ENCODE results near the gene ANKRD40. TPM values are rescaled to one million over a fixed set of nuclear protein-coding genes. Genes with fewer than 3 reads are reported as not detected.

Gene ANKRD40
- total RNA-seq, 1 donor from 2014 or later = 32.5 TPM

DNA sequence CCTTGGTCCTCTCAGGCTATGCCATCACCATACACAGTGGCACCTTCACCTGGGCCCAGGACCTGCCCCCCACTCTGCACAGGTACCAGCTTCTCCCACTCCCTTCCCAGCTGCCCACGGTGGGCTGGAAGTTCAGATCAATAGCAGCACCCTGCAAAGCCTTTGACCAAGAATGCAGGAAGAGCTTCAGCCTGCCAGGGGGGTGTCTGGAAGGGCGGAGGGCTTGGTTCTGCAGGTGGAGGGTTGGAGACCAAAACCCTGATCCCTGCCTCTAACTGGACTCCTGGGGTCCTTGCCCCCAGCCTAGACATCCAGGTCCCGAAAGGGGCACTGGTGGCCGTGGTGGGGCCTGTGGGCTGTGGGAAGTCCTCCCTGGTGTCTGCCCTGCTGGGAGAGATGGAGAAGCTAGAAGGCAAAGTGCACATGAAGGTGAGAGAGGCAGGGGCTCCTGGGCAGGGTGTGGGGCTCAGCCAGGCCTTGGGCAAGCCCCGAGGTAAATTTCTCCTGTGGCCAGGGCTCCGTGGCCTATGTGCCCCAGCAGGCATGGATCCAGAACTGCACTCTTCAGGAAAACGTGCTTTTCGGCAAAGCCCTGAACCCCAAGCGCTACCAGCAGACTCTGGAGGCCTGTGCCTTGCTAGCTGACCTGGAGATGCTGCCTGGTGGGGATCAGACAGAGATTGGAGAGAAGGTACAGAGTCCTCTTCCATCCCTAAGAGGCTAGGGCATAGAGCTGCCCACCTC, 38.7 kb downstream of the ANKRD40 start:
- no peak for DNase-seq (ENCODE audit: low read depth in 2 of 2)

DNA sequence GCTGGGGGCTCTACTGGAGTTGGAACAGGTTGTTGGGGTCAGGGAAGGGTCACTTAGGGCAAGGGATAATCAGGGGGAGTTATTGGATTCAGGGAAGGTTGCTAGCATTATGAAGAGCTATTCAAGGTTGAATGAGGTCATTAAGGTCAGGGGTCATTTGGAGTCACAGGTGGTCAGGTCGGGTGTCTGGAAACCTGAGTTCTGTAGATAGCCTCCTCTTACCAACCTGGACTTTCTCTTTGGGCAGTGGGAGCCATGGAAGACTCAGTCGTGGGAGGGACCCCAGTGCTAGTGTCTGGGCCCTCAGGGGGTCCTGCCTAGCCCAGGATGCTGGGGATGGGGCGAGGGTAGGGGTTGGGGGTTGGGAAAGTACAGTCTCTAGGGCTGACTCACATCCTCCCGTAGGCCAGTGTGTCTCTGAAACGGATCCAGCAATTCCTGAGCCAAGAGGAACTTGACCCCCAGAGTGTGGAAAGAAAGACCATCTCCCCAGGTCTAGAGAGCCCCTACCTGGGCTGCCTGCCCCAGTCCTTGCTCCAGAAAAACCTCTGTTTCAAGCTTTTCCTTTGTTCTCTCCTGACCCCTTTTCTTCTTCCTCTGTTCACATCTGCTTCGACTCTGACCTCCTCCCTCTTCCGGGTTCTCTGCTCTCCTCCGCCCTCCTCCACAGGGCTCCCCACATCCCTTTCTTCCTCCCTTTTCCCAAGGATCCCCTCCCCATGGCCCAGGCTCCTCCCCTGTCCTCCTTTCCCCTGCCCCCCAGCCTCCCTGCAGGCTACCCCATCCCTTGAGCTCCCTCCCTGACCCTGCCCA, 39.5 kb downstream of the ANKRD40 start:
- DNase-seq (ENCODE audit: low read depth in 2 of 2) = peak; percentile 43 to 57

DNA sequence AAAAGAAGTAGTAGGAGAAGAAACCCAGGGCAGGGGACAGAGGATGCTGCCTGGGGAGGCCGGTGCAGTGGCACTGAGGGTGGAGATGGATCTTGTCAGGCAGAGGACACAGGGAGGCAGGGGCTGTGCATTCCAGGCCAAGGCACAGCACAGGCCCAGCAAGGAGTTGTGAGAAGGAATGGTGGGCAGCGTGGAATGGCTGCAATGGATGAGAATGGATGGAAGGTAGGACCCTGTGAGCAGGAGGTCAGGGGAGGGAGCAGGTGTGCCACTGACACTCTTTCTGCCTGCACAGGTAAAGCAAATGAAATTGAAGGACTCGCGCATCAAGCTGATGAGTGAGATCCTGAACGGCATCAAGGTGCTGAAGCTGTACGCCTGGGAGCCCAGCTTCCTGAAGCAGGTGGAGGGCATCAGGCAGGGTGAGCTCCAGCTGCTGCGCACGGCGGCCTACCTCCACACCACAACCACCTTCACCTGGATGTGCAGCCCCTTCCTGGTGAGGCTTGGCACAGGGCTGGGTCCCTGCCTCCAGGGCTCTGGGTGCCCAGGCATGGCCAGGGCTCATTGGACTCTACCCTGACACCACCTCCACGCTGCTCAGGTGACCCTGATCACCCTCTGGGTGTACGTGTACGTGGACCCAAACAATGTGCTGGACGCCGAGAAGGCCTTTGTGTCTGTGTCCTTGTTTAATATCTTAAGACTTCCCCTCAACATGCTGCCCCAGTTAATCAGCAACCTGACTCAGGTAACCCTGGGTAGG, 40.3 kb downstream of the ANKRD40 start:
- DNase-seq (ENCODE audit: low read depth in 2 of 2) = no peak

DNA sequence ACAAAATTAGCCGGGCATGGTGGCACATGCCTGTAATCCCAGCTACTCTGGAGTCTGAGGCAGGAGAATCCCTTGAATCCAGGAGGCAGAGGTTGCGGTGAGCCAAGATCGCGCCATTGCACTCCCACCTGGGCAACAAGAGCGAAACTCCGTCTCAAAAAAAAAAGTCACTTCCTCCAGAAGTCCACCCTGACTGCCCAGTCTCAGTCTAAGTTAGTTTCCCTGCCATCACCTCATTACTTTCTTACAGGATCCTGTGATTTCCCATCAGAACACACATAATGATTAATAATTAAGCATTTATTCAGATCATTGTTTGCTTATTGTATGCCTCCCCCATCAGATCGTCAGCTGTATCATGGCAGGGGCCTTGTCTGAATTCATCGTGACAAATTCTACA, 41.4 kb downstream of the ANKRD40 start:
- no peak for DNase-seq (ENCODE audit: low read depth in 2 of 2)

DNA sequence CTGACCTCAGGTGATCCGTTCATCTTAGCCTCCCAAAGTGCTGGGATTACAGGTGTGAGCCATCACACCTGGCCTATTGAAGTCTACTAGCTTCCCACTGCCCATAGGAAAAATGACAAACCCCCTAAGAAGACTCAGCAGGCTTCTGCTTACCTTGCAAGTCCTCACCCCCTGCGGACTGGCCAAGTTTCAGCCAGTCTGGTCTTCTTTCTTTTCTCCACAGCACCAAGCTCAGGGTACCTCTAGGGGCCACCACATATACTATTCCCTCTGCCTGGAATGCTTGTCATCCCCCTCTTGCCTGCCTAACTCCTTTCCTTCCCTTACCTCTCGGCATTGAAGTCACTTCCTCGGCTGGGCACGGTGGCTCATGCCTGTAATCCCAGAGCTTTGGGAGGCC, 41.9 kb downstream of the ANKRD40 start:
- no peak for DNase-seq (ENCODE audit: low read depth in 2 of 2)

DNA sequence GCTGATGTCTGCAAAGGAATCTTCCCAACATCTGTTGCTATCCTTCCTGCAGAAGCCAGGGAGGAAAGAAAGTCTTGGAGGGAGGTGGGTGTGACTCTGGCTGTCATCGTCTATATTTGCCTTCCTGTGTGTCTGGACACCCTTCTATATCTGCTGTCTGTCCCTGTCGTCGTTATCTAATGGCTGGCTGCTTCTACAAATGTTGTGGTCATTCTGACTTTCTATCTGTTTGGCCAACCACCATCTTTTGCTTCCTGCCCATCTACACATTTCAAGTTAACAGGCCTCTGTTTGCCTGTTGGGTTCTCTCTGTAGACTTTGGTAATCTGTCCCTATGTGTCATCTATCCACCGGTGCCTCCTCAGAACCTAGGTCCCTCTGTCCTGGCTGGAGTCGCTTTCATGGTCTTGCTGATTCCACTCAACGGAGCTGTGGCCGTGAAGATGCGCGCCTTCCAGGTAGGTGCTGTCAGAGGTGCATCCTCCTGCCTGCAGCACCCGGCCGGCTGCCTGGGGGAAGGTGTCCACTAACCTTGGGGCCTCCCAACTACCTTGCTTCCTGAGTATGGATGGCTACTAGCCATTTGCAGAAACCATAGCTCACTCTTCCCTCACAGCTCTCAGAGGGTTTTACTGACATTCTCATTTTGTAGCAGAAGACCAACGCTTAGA, 42.8 kb downstream of the ANKRD40 start:
- no peak for DNase-seq (ENCODE audit: low read depth in 2 of 2)

DNA sequence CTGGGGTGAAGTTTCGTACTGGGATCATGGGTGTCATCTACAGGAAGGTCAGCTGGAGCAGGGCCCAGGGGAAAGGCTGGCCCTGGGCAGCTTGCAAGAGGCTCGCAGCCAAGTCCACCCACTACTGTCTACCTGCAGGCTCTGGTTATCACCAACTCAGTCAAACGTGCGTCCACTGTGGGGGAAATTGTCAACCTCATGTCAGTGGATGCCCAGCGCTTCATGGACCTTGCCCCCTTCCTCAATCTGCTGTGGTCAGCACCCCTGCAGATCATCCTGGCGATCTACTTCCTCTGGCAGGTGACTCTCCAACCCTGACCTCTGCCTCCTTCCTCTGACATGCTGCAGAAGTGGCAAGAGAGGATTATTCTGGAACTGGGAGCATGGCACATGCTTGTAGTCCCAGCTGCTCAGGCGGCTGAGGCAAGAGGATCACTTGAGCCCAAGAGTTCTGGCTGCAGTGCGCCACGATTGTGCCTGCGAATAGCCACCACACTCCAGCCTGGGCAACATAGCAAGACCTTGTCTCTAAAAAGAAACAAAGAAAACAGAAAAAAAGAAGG, 43.8 kb downstream of the ANKRD40 start:
- no peak for DNase-seq (ENCODE audit: low read depth in 2 of 2)

DNA sequence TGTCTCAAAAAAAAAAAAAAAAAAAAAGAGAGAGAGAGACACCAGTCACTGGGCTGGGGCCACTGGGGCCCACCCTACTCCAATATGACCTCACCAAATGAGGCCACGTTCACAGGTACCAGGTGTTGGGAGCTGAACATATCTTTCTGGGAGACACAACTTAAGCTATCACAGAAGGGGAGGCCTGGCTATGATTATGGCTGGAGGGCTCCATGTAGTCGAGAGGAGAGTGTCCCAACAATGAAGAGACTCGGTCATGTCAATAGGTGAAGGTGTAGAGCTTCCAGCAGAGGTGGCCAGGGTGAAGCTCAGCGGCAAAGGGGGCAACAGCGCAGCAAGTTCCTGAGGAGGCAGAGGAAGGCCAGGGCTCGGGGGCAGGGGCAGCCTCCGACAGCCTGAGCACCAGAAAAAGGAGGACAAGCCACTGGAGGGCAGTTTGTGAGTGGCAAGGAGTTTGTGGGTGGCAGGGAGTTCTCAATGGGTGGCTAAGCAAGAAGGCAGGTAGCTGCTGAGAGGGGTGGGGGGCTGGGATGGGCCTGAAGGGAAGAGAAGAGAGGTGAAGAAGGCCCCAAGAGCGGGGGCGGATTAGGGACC, 45.0 kb downstream of the ANKRD40 start:
- no peak for DNase-seq (ENCODE audit: low read depth in 2 of 2)

DNA sequence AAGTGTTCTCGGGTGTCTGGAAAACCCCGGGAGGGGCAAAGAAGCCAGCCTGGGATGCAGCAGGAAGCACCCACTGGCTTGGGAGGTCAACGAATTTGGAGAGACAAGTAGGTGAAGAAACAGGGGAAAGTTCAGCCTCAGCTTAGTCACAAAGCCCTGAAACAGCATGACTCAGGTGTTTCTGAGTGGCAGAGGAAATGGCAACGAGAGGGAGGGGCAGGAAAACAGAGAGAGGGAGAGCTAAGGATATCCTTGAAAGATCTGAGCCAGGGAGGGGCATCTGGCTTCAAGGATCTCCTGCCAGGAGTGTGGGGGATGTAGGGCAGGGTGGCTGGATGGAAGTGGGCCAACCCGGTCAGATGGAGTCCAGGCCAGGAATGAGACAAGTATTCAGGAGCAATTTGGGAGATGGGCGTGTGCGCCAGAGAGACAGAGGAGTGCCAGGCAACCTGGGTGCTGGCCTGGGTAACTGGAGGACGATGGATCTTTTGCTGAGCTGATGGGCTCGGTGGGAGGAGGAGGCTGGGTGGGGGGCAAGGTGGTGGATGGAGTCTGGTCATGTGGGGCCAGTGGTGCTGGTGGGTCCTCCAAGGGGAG, 45.8 kb downstream of the ANKRD40 start:
- peak; percentile 77 to 82 for DNase-seq (ENCODE audit: low read depth in 2 of 2)

DNA sequence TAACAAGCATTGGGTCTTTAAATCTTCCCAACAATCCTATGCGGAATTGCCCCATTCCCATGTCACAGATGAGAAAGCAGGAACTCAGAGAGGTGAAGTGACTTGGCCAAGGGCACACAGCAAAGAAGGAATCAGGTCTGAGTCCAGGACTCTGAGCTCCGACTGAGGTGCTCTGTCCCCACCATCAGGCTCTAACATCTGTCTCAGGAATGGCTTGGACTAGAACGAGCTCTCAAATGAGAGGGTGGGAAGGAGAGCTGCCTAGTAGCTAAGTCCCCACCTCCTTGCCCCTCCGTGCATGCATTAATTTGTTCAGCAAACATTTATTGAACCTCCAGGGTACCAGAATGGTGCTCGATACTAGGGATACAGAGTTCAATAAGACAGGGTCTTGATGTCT, 46.4 kb downstream of the ANKRD40 start:
- DNase-seq (ENCODE audit: low read depth in 2 of 2) = no peak

DNA sequence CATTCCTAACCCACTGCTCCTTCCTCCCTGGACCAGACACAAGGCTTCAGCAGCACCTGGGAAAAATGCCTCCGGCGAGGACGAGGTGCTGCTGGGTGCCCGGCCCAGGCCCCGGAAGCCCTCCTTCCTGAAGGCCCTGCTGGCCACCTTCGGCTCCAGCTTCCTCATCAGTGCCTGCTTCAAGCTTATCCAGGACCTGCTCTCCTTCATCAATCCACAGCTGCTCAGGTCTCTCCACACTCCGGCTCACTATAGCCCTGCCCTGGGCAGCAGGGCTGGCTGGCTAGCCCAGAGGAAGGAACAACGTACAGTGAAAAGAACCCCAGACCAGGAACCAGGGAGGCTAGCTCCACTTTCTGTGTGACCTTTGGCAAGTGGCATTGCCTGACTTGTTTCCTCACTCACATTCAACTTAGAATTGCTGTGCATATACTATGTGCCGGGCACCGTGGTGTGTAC, 46.8 kb downstream of the ANKRD40 start:
- DNase-seq (ENCODE audit: low read depth in 2 of 2) = no peak

DNA sequence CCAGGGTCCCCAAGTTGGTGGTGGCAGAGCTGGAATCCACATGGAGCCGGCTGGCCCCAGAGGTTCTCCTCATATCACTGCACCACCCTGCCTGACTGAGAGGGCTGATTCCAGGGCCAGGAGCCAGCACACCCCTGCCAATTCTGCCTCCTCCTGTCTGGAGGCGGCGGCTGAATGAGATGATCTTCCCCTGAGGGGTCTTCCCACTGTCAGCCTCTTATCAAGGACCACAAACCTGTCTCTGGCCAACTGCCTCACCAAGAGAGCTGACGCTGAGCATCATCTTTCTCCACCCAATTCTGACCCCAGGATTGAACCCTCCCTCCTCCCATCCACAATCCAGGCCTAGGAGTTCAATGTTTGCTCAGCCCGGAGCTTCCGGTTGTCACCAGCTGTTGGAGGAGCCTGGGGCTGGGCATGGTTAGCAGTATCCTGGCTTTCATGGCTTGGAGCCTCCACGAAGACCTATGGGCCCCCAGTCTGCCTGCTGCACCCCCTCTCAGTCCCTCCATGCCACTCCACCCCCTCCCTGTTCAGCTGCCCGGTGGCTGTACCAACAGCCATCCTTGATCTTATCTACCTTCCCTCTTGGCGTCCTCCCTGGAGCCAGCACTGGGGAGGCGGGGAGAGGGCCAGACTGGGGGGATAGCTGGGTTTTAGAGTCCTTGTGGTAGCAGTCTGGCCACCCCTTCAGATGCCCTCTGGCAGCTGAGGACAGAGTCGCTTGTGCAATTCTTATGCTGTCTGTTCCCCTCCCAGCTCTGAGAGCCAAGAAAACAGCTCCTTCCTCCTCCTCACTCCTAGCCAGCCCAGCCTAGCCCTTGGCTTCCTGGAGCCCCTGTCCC, 47.5 kb downstream of the ANKRD40 start:
- peak; percentile 21 to 42 for DNase-seq (ENCODE audit: low read depth in 2 of 2)

DNA sequence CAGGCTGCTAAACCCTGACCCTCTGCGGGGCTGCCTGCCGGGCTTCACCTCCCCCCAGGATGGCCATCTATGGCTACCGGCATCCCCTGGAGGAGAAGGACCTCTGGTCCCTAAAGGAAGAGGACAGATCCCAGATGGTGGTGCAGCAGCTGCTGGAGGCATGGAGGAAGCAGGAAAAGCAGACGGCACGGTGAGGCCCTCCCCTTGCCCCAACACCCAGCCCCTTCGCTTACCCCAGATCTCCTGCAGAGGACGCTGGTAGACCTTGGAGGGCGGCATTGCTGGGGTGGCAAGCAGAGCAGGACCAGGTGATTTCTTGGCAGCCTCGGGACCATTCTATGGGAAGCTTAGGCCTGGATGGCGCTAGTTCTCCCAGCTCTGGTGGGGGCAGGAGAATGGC, 48.5 kb downstream of the ANKRD40 start:
- no peak for DNase-seq (ENCODE audit: low read depth in 2 of 2)

DNA sequence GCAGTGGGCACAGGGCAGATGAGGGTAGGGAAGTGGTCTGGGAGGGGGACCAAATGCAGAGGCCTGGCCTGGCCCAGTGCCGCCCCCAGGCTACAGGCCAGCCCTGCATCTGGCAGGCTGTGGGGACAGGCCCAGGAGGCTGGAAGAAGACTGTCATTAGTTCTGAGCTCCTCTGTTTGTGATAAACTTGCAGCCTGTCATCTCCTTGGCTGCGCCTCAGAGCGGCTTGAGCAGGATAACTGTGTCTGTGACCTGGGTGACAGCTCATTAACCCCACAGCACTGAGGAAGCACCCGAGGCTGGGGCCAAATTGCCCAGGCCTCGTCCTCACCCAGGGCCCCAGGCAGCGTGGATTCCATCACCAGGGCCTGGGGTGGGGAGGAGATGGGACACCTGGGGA, 49.1 kb downstream of the ANKRD40 start:
- DNase-seq (ENCODE audit: low read depth in 2 of 2) = no peak

DNA sequence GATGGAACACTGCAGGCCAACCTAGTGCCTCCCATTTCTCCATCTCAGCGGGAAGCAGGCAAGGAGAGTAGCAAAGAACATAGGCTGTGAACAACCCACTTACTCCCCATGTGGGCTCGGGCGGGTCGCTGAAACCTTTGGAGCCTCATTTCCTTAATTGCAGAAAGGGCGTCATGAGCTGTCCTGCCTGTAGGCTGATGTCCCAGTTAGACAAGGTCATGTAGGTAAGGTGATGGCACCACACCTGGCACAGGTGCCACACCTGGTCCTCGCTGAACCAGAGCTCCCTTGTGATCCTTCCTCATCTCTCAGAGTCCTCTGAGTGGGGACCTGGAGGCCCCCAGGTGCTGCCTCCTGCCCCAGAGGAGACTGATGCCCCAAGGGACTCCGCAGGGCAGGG, 50.1 kb downstream of the ANKRD40 start:
- DNase-seq (ENCODE audit: low read depth in 2 of 2) = no peak

DNA sequence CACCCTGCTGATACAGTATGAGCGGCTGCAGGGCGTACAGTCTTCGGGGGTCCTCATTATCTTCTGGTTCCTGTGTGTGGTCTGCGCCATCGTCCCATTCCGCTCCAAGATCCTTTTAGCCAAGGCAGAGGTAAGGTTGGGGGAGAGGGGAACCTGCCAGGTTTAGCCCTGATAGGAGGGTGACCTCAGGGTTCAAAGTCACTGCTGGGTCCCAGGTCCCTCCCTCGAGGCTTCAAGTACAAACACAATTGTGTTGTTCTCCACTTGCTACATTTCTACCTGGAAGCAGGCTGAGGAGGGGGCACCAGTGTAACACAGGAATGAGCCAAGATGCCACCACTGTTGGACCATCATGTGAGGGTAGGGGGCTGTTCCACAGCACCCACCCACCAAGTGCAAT, 50.7 kb downstream of the ANKRD40 start:
- no peak for DNase-seq (ENCODE audit: low read depth in 2 of 2)

DNA sequence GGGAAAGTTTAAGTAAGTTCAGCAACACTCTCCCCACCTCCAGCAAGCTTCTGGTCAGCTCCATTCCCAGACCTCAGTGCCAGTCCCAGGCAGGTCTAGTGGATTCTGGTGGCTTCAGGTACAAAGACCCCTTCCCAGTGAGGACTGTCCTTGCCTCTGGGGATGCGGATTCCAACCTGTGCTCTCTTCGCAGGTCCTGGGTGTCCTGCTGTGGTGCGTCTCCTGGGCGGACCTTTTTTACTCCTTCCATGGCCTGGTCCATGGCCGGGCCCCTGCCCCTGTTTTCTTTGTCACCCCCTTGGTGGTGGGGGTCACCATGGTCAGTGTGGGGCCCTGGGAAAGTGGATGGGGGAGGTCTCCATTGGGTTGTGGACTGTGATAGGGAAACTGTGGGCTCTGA, 51.2 kb downstream of the ANKRD40 start:
- DNase-seq (ENCODE audit: low read depth in 2 of 2) = no peak

DNA sequence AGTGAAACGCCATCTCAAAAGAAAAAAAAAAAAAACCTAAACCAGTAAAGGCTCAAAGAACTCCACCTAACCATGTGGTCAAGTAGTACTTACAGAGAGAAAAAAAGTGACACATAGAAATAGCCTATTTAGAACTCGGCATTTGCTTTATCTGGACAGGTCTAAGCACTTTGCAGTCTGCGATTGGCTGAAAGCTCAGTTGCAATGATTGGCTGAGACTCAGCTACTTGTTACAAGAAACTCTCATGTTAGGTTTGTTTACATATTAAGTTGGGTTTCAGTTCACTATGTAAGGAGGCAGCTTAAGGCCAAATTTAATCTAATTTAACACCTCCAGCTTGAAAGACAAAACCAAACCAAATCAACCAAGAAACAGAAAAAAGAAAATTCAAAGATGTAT, 54.0 kb downstream of the ANKRD40 start:
- DNase-seq (ENCODE audit: low read depth in 2 of 2) = no peak

DNA sequence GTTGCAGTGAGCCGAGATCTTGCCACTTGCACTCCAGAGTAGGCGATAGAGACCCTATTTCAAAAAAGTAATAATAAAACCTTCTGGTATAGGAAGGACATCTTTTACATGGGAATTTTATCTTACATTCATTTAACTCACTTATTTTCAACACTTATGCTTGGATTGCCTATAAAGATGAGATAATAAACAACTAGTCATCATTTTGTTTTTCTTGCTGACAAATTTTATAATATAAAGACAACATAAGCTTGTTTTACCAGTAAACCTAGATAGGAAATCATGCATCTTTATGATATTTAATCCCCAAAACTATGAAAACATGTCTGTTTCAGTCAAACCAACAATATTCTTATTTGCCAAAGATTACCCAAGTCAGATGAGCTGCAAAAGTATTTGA, 56.1 kb downstream of the ANKRD40 start:
- DNase-seq (ENCODE audit: low read depth in 2 of 2) = no peak
